ENCODE data around the gene ADGRG1.

ADGRG1 gene

DNA sequence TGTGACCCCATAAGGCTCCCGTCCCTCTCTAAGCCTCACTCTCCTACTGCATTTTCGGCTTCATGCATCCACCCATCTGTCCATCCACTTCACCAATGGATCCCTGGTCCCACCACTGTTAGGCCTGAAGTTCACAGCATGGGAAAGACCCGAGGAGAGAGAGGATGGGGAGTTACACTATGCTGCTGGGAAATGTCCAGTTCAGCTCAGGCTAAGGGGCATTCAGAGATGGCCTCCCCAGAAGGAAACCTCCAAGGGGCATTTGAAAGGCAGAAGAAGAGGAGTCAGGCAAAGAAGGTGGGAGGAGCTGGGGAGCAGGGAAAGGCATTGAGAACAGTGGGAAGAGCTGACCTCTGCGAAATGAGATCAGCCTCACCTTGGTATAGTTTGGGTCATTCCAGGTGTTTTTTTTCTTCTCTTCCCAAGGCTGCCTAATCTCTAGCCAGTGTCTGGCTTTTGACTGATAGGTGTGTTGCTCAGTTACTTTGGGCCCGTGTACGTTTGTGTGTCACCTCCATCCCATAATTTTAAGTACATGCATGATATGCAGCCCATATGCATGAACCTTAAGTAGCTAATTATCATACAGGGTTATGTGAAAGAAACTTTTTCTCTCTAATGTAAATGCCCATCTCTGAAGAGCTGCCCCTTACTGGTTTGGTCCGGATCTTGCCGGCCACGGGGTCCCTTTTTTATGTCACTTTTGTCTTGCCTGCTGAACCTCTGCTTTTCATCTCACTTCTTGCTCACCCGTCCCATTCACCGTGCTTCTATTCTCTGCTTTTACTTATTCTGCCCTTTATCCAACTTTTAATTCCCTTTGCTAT lies 54.6 kb downstream of the ADGRG1 start:
- no peak for TF ChIP-seq CTCF (IDR thresholded peaks at IDR 0.05; ENCODE audit: low read depth, low read length, missing control alignments)
- no peak overlapping the region for H3K4me3 ChIP-seq (ENCODE audit: low read depth, low read length)
- in situ Hi-C loops (cut with HindIII; ENCODE audit: low sequenced_read_pairs): no loop called here
- no peak for DNase-seq (ENCODE audit: low read depth)

DNA sequence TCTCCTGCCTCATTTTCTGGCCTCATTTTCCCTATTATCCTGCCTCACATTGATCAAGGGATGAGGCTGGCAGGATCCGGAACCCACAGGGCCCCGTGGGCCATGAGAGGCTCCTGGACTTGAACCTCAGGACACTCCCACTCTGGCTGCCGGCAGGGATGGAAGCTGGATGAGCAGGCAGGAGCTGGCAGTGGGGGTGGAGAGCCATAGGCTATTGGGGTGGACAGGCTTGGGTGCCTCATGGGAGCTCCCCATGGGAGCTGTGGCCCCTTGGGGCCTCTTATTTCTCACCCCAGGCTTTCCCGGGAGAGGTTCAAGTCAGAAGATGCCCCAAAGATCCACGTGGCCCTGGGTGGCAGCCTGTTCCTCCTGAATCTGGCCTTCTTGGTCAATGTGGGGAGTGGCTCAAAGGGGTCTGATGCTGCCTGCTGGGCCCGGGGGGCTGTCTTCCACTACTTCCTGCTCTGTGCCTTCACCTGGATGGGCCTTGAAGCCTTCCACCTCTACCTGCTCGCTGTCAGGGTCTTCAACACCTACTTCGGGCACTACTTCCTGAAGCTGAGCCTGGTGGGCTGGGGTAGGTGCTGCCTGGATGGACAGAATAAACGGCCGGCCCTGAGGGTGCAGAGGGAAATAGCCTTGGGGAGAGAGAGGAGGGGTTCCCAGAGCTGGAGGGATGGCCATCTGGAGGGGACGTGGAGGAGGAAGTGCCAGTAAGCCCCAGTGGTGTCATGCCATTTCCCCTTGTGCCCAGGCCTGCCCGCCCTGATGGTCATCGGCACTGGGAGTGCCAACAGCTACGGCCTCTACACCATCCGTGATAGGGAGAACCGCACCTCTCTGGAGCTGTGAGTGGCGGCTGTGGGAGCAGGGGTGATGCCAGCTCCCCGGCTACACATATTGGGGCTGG lies 55.5 kb downstream of the ADGRG1 start:
- in situ Hi-C loops (cut with HindIII; ENCODE audit: low sequenced_read_pairs): no loop called here
- TF ChIP-seq CTCF (IDR thresholded peaks at IDR 0.05; ENCODE audit: low read depth, low read length, missing control alignments): no peak

GRCh38 chr16:57684626-57685358 lies 56.4 kb downstream of the ADGRG1 start:
- no peak for DNase-seq (ENCODE audit: low read depth)
- in situ Hi-C loops (cut with HindIII; ENCODE audit: low sequenced_read_pairs): no loop called here
- H3K4me3 ChIP-seq (ENCODE audit: low read depth, low read length): no peak overlapping the region
- TF ChIP-seq CTCF (IDR thresholded peaks at IDR 0.05; ENCODE audit: low read depth, low read length, missing control alignments): no peak

More for the DNA sequence above, 55.5 kb downstream of the ADGRG1 start:
- H3K4me3 ChIP-seq (ENCODE audit: low read depth, low read length): no peak overlapping the region
- no peak for DNase-seq (ENCODE audit: low read depth)

DNA sequence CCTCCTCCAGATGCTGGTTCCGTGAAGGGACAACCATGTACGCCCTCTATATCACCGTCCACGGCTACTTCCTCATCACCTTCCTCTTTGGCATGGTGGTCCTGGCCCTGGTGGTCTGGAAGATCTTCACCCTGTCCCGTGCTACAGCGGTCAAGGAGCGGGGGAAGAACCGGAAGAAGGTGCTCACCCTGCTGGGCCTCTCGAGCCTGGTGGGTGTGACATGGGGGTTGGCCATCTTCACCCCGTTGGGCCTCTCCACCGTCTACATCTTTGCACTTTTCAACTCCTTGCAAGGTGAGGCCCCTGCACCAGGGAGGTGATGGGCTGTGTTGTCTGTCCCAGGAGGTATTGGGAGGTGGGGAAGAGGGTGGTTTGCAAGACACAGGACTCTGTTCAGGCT lies 57.2 kb downstream of the ADGRG1 start:
- no peak for DNase-seq (ENCODE audit: low read depth)
- no peak for TF ChIP-seq CTCF (IDR thresholded peaks at IDR 0.05; ENCODE audit: low read depth, low read length, missing control alignments)
- in situ Hi-C loops (cut with HindIII; ENCODE audit: low sequenced_read_pairs): no loop called here
- H3K4me3 ChIP-seq (ENCODE audit: low read depth, low read length): no peak overlapping the region

GRCh38 chr16:57686577-57686976 lies 58.1 kb downstream of the ADGRG1 start:
- no peak overlapping the region for H3K4me3 ChIP-seq (ENCODE audit: low read depth, low read length)
- in situ Hi-C loops (cut with HindIII; ENCODE audit: low sequenced_read_pairs): no loop called here
- TF ChIP-seq CTCF (IDR thresholded peaks at IDR 0.05; ENCODE audit: low read depth, low read length, missing control alignments): no peak
- no peak for DNase-seq (ENCODE audit: low read depth)

DNA sequence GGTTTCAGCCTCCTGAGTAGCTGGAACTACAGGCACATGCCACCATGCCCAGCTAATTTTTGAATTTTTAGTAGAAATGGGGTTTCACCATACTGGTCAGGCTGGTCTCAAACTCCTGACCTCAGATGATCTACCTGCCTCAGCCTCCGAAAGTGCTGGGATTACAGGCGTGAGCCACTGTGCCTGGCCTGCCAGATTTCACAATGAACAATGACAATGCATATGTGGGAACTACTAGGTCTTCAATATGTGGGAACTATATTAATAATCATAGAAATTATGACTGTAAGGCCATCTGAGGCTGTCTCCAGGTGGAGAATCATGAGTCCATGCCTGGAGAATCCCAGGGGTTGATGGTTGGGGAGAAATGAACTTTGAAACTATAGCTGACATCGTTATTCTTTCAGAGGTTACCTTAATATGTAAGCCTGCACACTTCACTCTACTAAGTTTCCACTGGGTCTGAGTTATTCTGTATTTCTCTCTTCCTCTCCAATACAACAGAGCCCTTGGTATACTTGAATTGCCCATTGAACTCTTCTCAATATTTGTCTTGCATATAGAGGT lies 59.0 kb downstream of the ADGRG1 start:
- no peak for DNase-seq (ENCODE audit: low read depth)
- in situ Hi-C loops (cut with HindIII; ENCODE audit: low sequenced_read_pairs): no loop called here
- H3K4me3 ChIP-seq (ENCODE audit: low read depth, low read length): no peak overlapping the region
- no peak for TF ChIP-seq CTCF (IDR thresholded peaks at IDR 0.05; ENCODE audit: low read depth, low read length, missing control alignments)
